ENCODE measurements around the gene CCM2.
A peak's percentile ranks its signal among the peaks of the same experiment; 100 is the strongest.

The CCM2 gene

GRCh38 chr7:45088146-45088701, 88.2 kb downstream of the CCM2 start:
- Histone ChIP-seq H3K18ac (ENCODE audit: low read length) (no peak overlapping the region), H4K91ac (ENCODE audit: low read depth, low read length) (no peak overlapping the region), H3K27me3 (ENCODE audit: insufficient read depth, low read length) (no peaks in the 10 kb centered on the region), H3K4me1 (ENCODE audit: control insufficient read depth in 1 of 2, insufficient read depth in 2 of 2, low read length in 2 of 2) (peaks cover 8 to 20% of the 10 kb centered on the region in 2 experiments), H3K4ac (ENCODE audit: low read depth, low read length) (no peak overlapping the region), H3K27ac (ENCODE audit: low read depth, low read length) (no peak overlapping the region), H2BK120ac (ENCODE audit: insufficient read depth, low read length, poor library complexity) (no peak overlapping the region), H3K4me2 (ENCODE audit: low read length) (peak overlapping the region; percentile 26), H3K79me2 (ENCODE audit: control insufficient read depth, insufficient read depth, low read length, poor library complexity) (peaks cover 1% of the 10 kb centered on the region), H3K79me1 (ENCODE audit: low read length) (peaks cover 3% of the 10 kb centered on the region), H2AK5ac (ENCODE audit: low read length) (no peak overlapping the region), H2AFZ (ENCODE audit: insufficient read depth, low read length, poor library complexity) (no peak overlapping the region), H2BK5ac (ENCODE audit: low read depth, low read length, poor library complexity) (no peak overlapping the region), H3K14ac (ENCODE audit: low read length) (no peak overlapping the region), H3K36me3 (ENCODE audit: control insufficient read depth in 1 of 2, insufficient read depth in 2 of 2, low read length in 2 of 2) (no peaks in the 10 kb centered on the region), H4K12ac (ENCODE audit: low read depth, low read length) (no peak overlapping the region), H3K9ac (ENCODE audit: low read length) (no peak overlapping the region), H2BK12ac (ENCODE audit: low read length) (no peak overlapping the region), H3K9me3 (ENCODE audit: insufficient read depth, low read depth, low read length) (peaks cover 5% of the 10 kb centered on the region), H3K4me3 (ENCODE audit: low read depth, low read length) (no peak overlapping the region), H4K8ac (ENCODE audit: low read depth, low read length) (no peak overlapping the region), H3K23ac (ENCODE audit: low read length) (no peak overlapping the region)
- DNase-seq, result no peak
- no CpG with 5 or more reads among the region's 29 CpGs for WGBS (ENCODE audit: extremely low coverage, insufficient coverage, insufficient read length)

GRCh38 chr7:45088821-45089340, 88.9 kb downstream of the CCM2 start, which contains the start of gene NACAD:
NACAD (minus strand) TSS chr7:45088969; CDS start chr7:45088894, 75 bp downstream.
- Histone ChIP-seq H3K27me3 (ENCODE audit: insufficient read depth, low read length) (no peaks in the 10 kb centered on the region), H2AK5ac (ENCODE audit: low read length) (no peak within 1 kb of the TSS), H2BK12ac (ENCODE audit: low read length) (no peak within 1 kb of the TSS), H3K14ac (ENCODE audit: low read length) (peak within 1 kb of the TSS; percentile 34), H3K4me1 (ENCODE audit: control insufficient read depth in 1 of 2, insufficient read depth in 2 of 2, low read length in 2 of 2) (peaks cover 8 to 20% of the 10 kb centered on the region in 2 experiments), H4K8ac (ENCODE audit: low read depth, low read length) (peak within 1 kb of the TSS; percentile 26), H2BK5ac (ENCODE audit: low read depth, low read length, poor library complexity) (no peak within 1 kb of the TSS), H3K4ac (ENCODE audit: low read depth, low read length) (no peak within 1 kb of the TSS), H3K79me2 (ENCODE audit: control insufficient read depth, insufficient read depth, low read length, poor library complexity) (peaks cover 1% of the 10 kb centered on the region), H3K23ac (ENCODE audit: low read length) (no peak within 1 kb of the TSS), H3K79me1 (ENCODE audit: low read length) (peaks cover 3% of the 10 kb centered on the region), H3K18ac (ENCODE audit: low read length) (no peak within 1 kb of the TSS), H3K4me3 (ENCODE audit: low read depth, low read length) (peak within 1 kb of the TSS; percentile 75), H3K9ac (ENCODE audit: low read length) (no peak within 1 kb of the TSS), H3K27ac (ENCODE audit: low read depth, low read length) (no peak within 1 kb of the TSS), H4K91ac (ENCODE audit: low read depth, low read length) (peak within 1 kb of the TSS; percentile 27), H3K4me2 (ENCODE audit: low read length) (peak within 1 kb of the TSS; percentile 75), H3K36me3 (ENCODE audit: control insufficient read depth in 1 of 2, insufficient read depth in 2 of 2, low read length in 2 of 2) (no peaks in the 10 kb centered on the region), H3K9me3 (ENCODE audit: insufficient read depth, low read depth, low read length) (peaks cover 5% of the 10 kb centered on the region), H4K12ac (ENCODE audit: low read depth, low read length) (peak within 1 kb of the TSS; percentile 59), H2BK120ac (ENCODE audit: insufficient read depth, low read length, poor library complexity) (no peak within 1 kb of the TSS), H2AFZ (ENCODE audit: insufficient read depth, low read length, poor library complexity) (peak within 1 kb of the TSS; percentile 71)
- DNase-seq, result no peak
- no CpG with 5 or more reads among the region's 50 CpGs for WGBS (ENCODE audit: extremely low coverage, insufficient coverage, insufficient read length)

GRCh38 chr7:45089341-45089891, 89.4 kb downstream of the CCM2 start:
- no peak overlapping the region for H3K27ac ChIP-seq (ENCODE audit: low read depth, low read length)
- no peak overlapping the region for H2BK120ac ChIP-seq (ENCODE audit: insufficient read depth, low read length, poor library complexity)
- H3K18ac ChIP-seq (ENCODE audit: low read length), result no peak overlapping the region
- H4K12ac ChIP-seq (ENCODE audit: low read depth, low read length), result peak overlapping the region; percentile 59
- H2BK5ac ChIP-seq (ENCODE audit: low read depth, low read length, poor library complexity), result no peak overlapping the region
- H4K91ac ChIP-seq (ENCODE audit: low read depth, low read length), result no peak overlapping the region
- peaks cover 1% of the 10 kb centered on the region for H3K79me2 ChIP-seq (ENCODE audit: control insufficient read depth, insufficient read depth, low read length, poor library complexity)
- H4K8ac ChIP-seq (ENCODE audit: low read depth, low read length), result peak overlapping the region; percentile 26
- peaks cover 3% of the 10 kb centered on the region for H3K79me1 ChIP-seq (ENCODE audit: low read length)
- no peak overlapping the region for H3K23ac ChIP-seq (ENCODE audit: low read length)
- no peak overlapping the region for H2AK5ac ChIP-seq (ENCODE audit: low read length)
- peak overlapping the region; percentile 71 for H2AFZ ChIP-seq (ENCODE audit: insufficient read depth, low read length, poor library complexity)
- H3K14ac ChIP-seq (ENCODE audit: low read length), result no peak overlapping the region
- peaks cover 5% of the 10 kb centered on the region for H3K9me3 ChIP-seq (ENCODE audit: insufficient read depth, low read depth, low read length)
- peak overlapping the region; percentile 75 for H3K4me2 ChIP-seq (ENCODE audit: low read length)
- H2BK12ac ChIP-seq (ENCODE audit: low read length), result no peak overlapping the region
- no peak overlapping the region for H3K9ac ChIP-seq (ENCODE audit: low read length)
- DNase-seq, result peak; percentile 11 to 36
- peaks cover 8 to 20% of the 10 kb centered on the region in 2 experiments for H3K4me1 ChIP-seq (ENCODE audit: control insufficient read depth in 1 of 2, insufficient read depth in 2 of 2, low read length in 2 of 2)
- H3K27me3 ChIP-seq (ENCODE audit: insufficient read depth, low read length), result no peaks in the 10 kb centered on the region
- H3K4me3 ChIP-seq (ENCODE audit: low read depth, low read length), result peak overlapping the region; percentile 75
- H3K36me3 ChIP-seq (ENCODE audit: control insufficient read depth in 1 of 2, insufficient read depth in 2 of 2, low read length in 2 of 2), result no peaks in the 10 kb centered on the region
- no CpG with 5 or more reads among the region's 22 CpGs for WGBS (ENCODE audit: extremely low coverage, insufficient coverage, insufficient read length)
- H3K4ac ChIP-seq (ENCODE audit: low read depth, low read length), result no peak overlapping the region

GRCh38 chr7:45092100-45092930, 92.3 kb downstream of the CCM2 start:
- H3K23ac ChIP-seq (ENCODE audit: low read length), result no peak overlapping the region
- H3K4me2 ChIP-seq (ENCODE audit: low read length), result no peak overlapping the region
- H2BK5ac ChIP-seq (ENCODE audit: low read depth, low read length, poor library complexity), result no peak overlapping the region
- H3K27ac ChIP-seq (ENCODE audit: low read depth, low read length), result no peak overlapping the region
- no peak overlapping the region for H4K12ac ChIP-seq (ENCODE audit: low read depth, low read length)
- no peaks in the 10 kb centered on the region for H3K36me3 ChIP-seq (ENCODE audit: control insufficient read depth in 1 of 2, insufficient read depth in 2 of 2, low read length in 2 of 2)
- no peak overlapping the region for H4K91ac ChIP-seq (ENCODE audit: low read depth, low read length)
- no peak overlapping the region for H2BK120ac ChIP-seq (ENCODE audit: insufficient read depth, low read length, poor library complexity)
- no peak overlapping the region for H2AFZ ChIP-seq (ENCODE audit: insufficient read depth, low read length, poor library complexity)
- no peak overlapping the region for H4K8ac ChIP-seq (ENCODE audit: low read depth, low read length)
- peak; percentile 12 to 31 for DNase-seq
- peaks cover 3% of the 10 kb centered on the region for H3K79me1 ChIP-seq (ENCODE audit: low read length)
- no CpG with 5 or more reads among the region's 7 CpGs for WGBS (ENCODE audit: extremely low coverage, insufficient coverage, insufficient read length)
- no peak overlapping the region for H3K4me3 ChIP-seq (ENCODE audit: low read depth, low read length)
- no peak overlapping the region for H3K4ac ChIP-seq (ENCODE audit: low read depth, low read length)
- H3K14ac ChIP-seq (ENCODE audit: low read length), result no peak overlapping the region
- H3K79me2 ChIP-seq (ENCODE audit: control insufficient read depth, insufficient read depth, low read length, poor library complexity), result peaks cover 1% of the 10 kb centered on the region
- no peaks in the 10 kb centered on the region for H3K27me3 ChIP-seq (ENCODE audit: insufficient read depth, low read length)
- H3K18ac ChIP-seq (ENCODE audit: low read length), result no peak overlapping the region
- H2BK12ac ChIP-seq (ENCODE audit: low read length), result no peak overlapping the region
- H3K4me1 ChIP-seq (ENCODE audit: control insufficient read depth in 1 of 2, insufficient read depth in 2 of 2, low read length in 2 of 2), result peaks cover 3 to 12% of the 10 kb centered on the region in 2 experiments
- H2AK5ac ChIP-seq (ENCODE audit: low read length), result no peak overlapping the region
- peaks cover 4% of the 10 kb centered on the region for H3K9me3 ChIP-seq (ENCODE audit: insufficient read depth, low read depth, low read length)
- H3K9ac ChIP-seq (ENCODE audit: low read length), result no peak overlapping the region

Measured in trophoblast cell (in vitro differentiated cells and primary cell).